Heart left ventricle (tissue), 13 donors: ENCODE measurements around the gene BCL2A1.

Source experiments
- POLR2A ChIP-seq, 2 donors: fragments of 450-650 bp; IDR thresholded peaks; one replicate each; pipeline ENCODE4 v1.6.1; 2017; ENCODE audit warnings: antibody characterized with exemption in 2 of 2, mild to moderate bottlenecking in 2 of 2, moderate library complexity in 2 of 2
- TF ChIP-seq, protein P1 (sequence below), 12 donors: fragments of 200-600 bp; sonication (generic) in 4 of 12; IDR thresholded peaks; one replicate each; pipeline versions ENCODE4 v1.5.0 to v1.8.0; 2018 to 2022; ENCODE audit warnings: antibody characterized with exemption in 12 of 12, mild to moderate bottlenecking in 5 of 12
- donor health status: ischemic (EF 13 %, LVEDD 7.1; RV severe dilation, severe dysfunction).
- donor health status: DM: no; HTN: yes; CAD: no.
- donor health status: DM: no; HTN: no; CAD: no.
- donor health status: ischemic (EF 25% LVEDD 6.9; RV normal size, moderate dysfunction).
- donor health status: ischemic (EF 25% LVEDD 5.7; RV mildly dilated, moderate dysfunction).
- donor health status: ischemic (EF 35%, LVEDD 5.7; RV mildly dilated, moderate dysfunction).
- donor health status: nonischemic (EF 11% LVEDD 7.7; RV severe dilation, severe dysfunction).
- donor health status: DM: yes; HTN: yes; CAD: no.
- donor health status: PGD.
- donor health status: ischemic (EF 29% LVEDD 5.4; RV normal size, mild dysfunction).
- donor health status: nonischemic (EF 23%, LVEDD 6.1; RV moderate dilation, normal function).

DNA sequence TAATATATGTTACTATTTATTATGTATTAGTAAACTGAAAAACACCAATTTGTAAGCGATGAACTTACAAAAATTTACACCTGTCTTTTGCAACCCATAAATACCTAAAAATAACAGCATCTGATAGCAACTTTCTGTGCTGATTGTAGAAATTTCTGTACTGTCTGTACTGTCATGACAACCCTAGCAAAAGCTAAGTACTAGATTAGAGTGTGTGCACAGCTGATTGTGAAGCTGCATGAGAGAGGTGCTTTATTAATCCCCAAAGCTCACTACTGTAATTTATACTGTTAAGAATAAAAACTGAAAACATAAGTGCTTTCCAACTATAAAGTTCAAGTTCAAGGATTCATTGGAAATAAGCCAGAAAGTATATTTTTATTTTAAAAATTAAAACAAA is 815 bp downstream of the BCL2A1 start:
- TF ChIP-seq, protein P1, sequence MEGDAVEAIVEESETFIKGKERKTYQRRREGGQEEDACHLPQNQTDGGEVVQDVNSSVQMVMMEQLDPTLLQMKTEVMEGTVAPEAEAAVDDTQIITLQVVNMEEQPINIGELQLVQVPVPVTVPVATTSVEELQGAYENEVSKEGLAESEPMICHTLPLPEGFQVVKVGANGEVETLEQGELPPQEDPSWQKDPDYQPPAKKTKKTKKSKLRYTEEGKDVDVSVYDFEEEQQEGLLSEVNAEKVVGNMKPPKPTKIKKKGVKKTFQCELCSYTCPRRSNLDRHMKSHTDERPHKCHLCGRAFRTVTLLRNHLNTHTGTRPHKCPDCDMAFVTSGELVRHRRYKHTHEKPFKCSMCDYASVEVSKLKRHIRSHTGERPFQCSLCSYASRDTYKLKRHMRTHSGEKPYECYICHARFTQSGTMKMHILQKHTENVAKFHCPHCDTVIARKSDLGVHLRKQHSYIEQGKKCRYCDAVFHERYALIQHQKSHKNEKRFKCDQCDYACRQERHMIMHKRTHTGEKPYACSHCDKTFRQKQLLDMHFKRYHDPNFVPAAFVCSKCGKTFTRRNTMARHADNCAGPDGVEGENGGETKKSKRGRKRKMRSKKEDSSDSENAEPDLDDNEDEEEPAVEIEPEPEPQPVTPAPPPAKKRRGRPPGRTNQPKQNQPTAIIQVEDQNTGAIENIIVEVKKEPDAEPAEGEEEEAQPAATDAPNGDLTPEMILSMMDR (IDR thresholded peaks at IDR 0.05): no peak
- TF ChIP-seq POLR2A (IDR thresholded peaks at IDR 0.05): no peak
